ENCODE measurements around the gene C1orf21.

DNA sequence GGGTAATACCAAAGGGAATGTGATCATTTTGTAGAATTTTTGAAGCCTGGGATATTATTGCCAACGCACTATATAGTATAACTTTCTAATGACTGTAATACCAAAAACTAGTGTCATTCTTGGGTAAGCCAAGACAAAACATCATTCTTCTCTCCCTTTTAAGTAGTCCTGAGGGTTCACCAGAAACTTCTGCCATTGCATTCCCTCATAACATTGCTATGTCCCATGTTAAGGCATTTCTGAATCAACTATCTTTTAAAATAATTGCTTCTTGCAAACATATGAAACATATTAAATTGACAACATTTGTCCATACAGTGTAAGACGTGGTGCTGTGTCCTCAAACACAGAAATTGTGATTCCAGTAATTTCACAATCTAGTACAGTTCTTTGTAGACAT lies 29.9 kb upstream of the C1orf21 start:
- TF ChIP-seq GATA2 (IDR thresholded peaks at IDR 0.05; ENCODE audit: low read depth, low read length) (no peak), GATA3 (IDR thresholded peaks at IDR 0.05; ENCODE audit: low read depth, low read length) (no peak)
